ENCODE measurements around the gene PXK. TPM values are rescaled to one million over a fixed set of nuclear protein-coding genes. Genes with fewer than 3 reads are reported as not detected.
"Not testable (repeated sequence)": the region's sequence is repeated elsewhere in the genome, so short reads cannot be mapped to it uniquely, and the experiment has no call there.

PXK gene
- total and polyA plus RNA-seq, 2 donors = 12.5 to 13.6 TPM

DNA sequence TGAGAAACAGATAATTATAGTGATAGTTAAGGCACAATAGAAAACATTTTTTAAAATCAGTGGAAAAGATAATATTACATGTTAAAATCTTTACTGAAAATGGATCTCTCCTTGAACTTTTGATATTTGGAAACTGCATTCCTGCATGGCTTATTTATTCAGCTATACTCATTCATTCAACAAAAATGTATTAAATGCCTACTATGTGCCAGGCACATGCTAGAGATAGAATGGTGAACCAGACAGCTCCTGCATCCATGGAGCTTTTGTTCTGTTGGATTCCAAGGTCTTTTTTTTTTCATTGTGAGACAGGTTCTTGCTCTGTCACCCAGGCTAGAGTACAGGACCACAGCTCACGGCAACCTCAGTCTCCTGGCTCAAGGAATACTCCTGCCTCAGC lies 4.5 kb downstream of the PXK start:
- peaks cover 0 to 1% of the 10 kb centered on the region in 2 donors for H3K9me3 ChIP-seq (ENCODE audit: control insufficient read depth in 2 of 2, insufficient read depth in 1 of 2, low read length in 1 of 2)
- no peak overlapping the region for H3K4me3 ChIP-seq (ENCODE audit: low read length in 2 of 2)
- H3K36me3 ChIP-seq (ENCODE audit: control insufficient read depth in 2 of 2, insufficient read depth in 2 of 2, low read length in 1 of 2) = peaks cover 0 to 5% of the 10 kb centered on the region in 2 donors
- H3K27me3 ChIP-seq (ENCODE audit: control insufficient read depth in 2 of 2, insufficient read depth in 1 of 2, low read length in 1 of 2) = no peaks in the 10 kb centered on the region
- peaks cover 4 to 16% of the 10 kb centered on the region in 2 donors for H3K4me1 ChIP-seq (ENCODE audit: control insufficient read depth in 2 of 2, insufficient read depth in 2 of 2, low read length in 2 of 2)
- H3K27ac ChIP-seq (ENCODE audit: low read depth in 1 of 2, low read length in 1 of 2) = no peak overlapping the region
- 100% methylated on average over 1 of the region's 1 CpG for WGBS
- DNase-seq (ENCODE audit: low read depth in 6 of 9, low spot score in 9 of 9) = no peak

DNA sequence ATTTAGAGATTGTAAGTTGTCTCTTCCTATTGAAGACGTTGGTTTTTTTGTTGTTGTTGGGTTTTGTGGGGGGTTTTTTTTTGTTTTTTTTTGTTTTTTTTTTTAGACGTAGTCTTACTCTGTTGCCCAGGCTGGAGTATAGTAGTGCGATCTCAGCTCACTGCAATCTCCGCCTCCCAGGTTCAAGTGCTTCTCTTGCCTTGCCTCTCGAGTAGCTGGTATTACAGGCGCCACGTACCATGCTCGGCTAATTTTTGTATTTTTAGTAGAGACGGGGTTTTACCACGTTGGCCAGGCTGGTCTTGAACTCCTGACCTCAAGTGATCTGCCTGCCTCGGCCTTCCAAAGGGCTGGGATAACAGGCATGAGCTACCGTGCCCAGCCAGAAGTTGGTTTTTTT lies 6.5 kb downstream of the PXK start:
- H3K36me3 ChIP-seq (ENCODE audit: control insufficient read depth in 2 of 2, insufficient read depth in 2 of 2, low read length in 1 of 2); H3K27me3 ChIP-seq (ENCODE audit: control insufficient read depth in 2 of 2, insufficient read depth in 1 of 2, low read length in 1 of 2); H3K4me3 ChIP-seq (ENCODE audit: low read length in 2 of 2); DNase-seq (ENCODE audit: low read depth in 6 of 9, low spot score in 9 of 9); H3K9me3 ChIP-seq (ENCODE audit: control insufficient read depth in 2 of 2, insufficient read depth in 1 of 2, low read length in 1 of 2); H3K4me1 ChIP-seq (ENCODE audit: control insufficient read depth in 2 of 2, insufficient read depth in 2 of 2, low read length in 2 of 2); H3K27ac ChIP-seq (ENCODE audit: low read depth in 1 of 2, low read length in 1 of 2): not testable (repeated sequence)
- WGBS = 96% methylated on average over 12 of the region's 12 CpGs

DNA sequence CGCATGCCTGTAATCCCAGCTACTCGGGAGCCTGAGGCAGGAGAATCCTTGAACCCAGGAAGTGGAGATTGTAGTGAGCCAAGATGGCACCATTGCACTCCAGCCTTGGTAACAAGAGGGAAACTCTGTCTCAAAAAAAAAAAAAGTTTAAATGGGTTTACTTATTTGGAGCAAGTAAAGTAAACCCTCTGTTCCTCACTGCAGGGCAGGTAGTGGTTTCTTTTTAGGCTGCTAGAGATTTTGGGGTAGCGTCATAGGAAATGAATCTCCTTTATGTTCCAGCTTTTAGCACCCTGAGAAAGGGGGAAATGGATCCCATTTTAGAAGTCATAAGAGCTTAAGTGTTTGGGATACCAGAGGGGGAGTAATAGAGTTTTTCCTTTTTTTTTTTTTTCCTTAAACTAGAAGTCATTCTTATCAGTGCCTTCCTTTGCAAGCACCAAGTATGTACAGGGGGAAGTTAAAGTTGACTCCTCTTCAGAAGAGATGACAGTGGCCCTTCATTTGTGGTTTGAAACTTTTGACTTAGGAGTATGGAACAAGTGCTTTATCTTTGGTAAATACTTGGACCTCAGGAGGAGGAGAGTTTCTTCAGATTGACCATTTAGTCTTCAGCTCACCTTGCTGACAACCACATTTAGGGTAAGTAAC lies 8.0 kb downstream of the PXK start:
- Histone ChIP-seq H3K4me3 (ENCODE audit: low read length in 2 of 2) (no peak overlapping the region), H3K4me1 (ENCODE audit: control insufficient read depth in 2 of 2, insufficient read depth in 2 of 2, low read length in 2 of 2) (peaks cover 0 to under 1% of the 10 kb centered on the region in 2 donors), H3K27ac (ENCODE audit: low read depth in 1 of 2, low read length in 1 of 2) (no peak overlapping the region), H3K9me3 (ENCODE audit: control insufficient read depth in 2 of 2, insufficient read depth in 1 of 2, low read length in 1 of 2) (no peaks in the 10 kb centered on the region), H3K27me3 (ENCODE audit: control insufficient read depth in 2 of 2, insufficient read depth in 1 of 2, low read length in 1 of 2) (no peaks in the 10 kb centered on the region), H3K36me3 (ENCODE audit: control insufficient read depth in 2 of 2, insufficient read depth in 2 of 2, low read length in 1 of 2) (peaks cover 0 to 5% of the 10 kb centered on the region in 2 donors)
- 96% methylated on average over 3 of the region's 3 CpGs for WGBS
- DNase-seq (ENCODE audit: low read depth in 6 of 9, low spot score in 9 of 9) = no peak

DNA sequence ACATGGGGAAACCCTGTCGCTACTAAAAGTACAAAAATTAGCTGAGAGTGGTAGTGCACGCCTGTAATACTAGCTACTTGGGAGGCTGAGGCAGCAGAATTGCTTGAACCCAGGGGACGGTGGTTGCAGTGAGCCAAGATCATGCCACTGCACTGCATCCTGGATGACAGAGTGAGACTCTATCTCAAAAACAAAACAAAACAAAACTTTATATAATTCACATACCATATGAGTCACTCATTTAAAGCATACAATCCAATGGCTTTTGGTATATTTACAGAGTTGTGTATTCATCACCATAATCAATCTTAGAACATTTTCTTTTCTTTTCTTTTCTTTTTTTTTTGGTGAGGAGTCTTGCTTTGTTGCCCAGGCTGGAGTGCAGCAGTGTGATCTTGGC lies 8.7 kb downstream of the PXK start:
- no peak for DNase-seq (ENCODE audit: low read depth in 6 of 9, low spot score in 9 of 9)
- Histone ChIP-seq H3K4me3 (ENCODE audit: low read length in 2 of 2) (no peak overlapping the region), H3K36me3 (ENCODE audit: control insufficient read depth in 2 of 2, insufficient read depth in 2 of 2, low read length in 1 of 2) (peaks cover 0 to 5% of the 10 kb centered on the region in 2 donors), H3K27me3 (ENCODE audit: control insufficient read depth in 2 of 2, insufficient read depth in 1 of 2, low read length in 1 of 2) (no peaks in the 10 kb centered on the region), H3K9me3 (ENCODE audit: control insufficient read depth in 2 of 2, insufficient read depth in 1 of 2, low read length in 1 of 2) (no peaks in the 10 kb centered on the region), H3K4me1 (ENCODE audit: control insufficient read depth in 2 of 2, insufficient read depth in 2 of 2, low read length in 2 of 2) (no peaks in the 10 kb centered on the region), H3K27ac (ENCODE audit: low read depth in 1 of 2, low read length in 1 of 2) (no peak overlapping the region)
- 96% methylated on average over 3 of the region's 3 CpGs for WGBS

DNA sequence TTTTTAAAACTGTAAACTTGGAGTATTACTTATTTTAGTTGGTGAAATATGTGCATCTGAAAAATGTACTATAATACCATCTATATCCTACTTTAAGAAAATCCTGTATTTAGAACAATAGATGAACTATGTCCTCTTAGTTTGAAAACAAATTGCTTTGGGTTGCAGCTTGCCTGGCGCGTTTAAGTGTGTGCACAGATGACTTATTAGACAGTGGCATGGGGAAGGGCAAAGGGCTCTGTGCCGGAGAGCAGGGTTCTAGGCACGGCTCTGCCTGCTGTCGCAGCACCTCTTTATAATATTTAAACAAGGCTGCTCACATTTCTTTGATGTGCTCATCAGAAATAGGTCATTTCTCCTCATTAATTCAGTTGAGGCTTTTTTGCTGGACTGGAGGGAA lies 10.0 kb downstream of the PXK start:
- no peak overlapping the region for H3K27ac ChIP-seq (ENCODE audit: low read depth in 1 of 2, low read length in 1 of 2)
- no peaks in the 10 kb centered on the region for H3K9me3 ChIP-seq (ENCODE audit: control insufficient read depth in 2 of 2, insufficient read depth in 1 of 2, low read length in 1 of 2)
- H3K36me3 ChIP-seq (ENCODE audit: control insufficient read depth in 2 of 2, insufficient read depth in 2 of 2, low read length in 1 of 2) = peaks cover 0 to 5% of the 10 kb centered on the region in 2 donors
- WGBS = 98% methylated on average over 5 of the region's 5 CpGs
- H3K27me3 ChIP-seq (ENCODE audit: control insufficient read depth in 2 of 2, insufficient read depth in 1 of 2, low read length in 1 of 2) = no peaks in the 10 kb centered on the region
- DNase-seq (ENCODE audit: low read depth in 6 of 9, low spot score in 9 of 9) = no peak
- no peaks in the 10 kb centered on the region for H3K4me1 ChIP-seq (ENCODE audit: control insufficient read depth in 2 of 2, insufficient read depth in 2 of 2, low read length in 2 of 2)
- H3K4me3 ChIP-seq (ENCODE audit: low read length in 2 of 2) = no peak overlapping the region

DNA sequence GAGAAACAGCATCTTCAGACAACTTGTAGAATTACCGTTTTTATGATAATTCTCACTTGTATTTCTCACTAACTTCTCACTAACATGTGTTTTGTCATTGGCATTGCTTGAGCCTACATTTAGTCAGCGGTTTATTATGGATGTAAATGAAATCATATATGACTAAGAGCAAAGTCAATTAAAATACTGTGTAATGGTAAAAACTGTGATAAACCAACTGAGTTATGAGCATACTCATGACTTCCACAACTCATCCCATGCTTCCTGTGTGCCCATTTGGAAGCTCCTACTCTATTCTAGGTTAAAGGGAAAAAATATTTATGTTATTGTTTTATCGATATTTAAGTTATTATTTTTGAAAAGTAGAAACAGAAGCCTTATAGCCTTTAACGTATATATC lies 12.8 kb downstream of the PXK start:
- over 99% methylated on average over 4 of the region's 4 CpGs for WGBS
- Histone ChIP-seq H3K27ac (ENCODE audit: low read depth in 1 of 2, low read length in 1 of 2) (no peak overlapping the region), H3K4me1 (ENCODE audit: control insufficient read depth in 2 of 2, insufficient read depth in 2 of 2, low read length in 2 of 2) (peaks cover 0 to 10% of the 10 kb centered on the region in 2 donors)

DNA sequence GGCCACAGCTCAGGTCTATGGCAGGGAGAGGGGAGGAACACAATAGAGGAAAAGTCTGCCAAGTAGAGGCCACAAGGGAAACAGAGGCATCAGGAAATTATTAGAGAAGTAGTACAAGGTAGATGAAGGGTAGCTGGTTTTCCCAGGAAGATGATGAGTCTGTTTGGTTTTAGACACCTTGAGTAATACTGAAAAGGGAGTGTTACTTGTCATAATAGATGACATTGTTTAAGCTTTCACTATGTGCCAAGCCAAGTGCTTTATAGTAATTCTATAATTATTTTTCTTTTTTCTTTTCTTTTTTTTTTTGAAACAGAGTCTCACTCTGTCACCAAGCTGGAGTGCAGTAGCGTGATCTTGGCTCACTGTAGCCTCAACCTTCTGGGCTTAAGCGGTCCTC lies 13.7 kb downstream of the PXK start:
- Histone ChIP-seq H3K27me3 (ENCODE audit: control insufficient read depth in 2 of 2, insufficient read depth in 1 of 2, low read length in 1 of 2) (no peaks in the 10 kb centered on the region), H3K27ac (ENCODE audit: low read depth in 1 of 2, low read length in 1 of 2) (no peak overlapping the region), H3K9me3 (ENCODE audit: control insufficient read depth in 2 of 2, insufficient read depth in 1 of 2, low read length in 1 of 2) (no peaks in the 10 kb centered on the region), H3K4me1 (ENCODE audit: control insufficient read depth in 2 of 2, insufficient read depth in 2 of 2, low read length in 2 of 2) (peaks cover 0 to 17% of the 10 kb centered on the region in 2 donors), H3K36me3 (ENCODE audit: control insufficient read depth in 2 of 2, insufficient read depth in 2 of 2, low read length in 1 of 2) (no peaks in the 10 kb centered on the region), H3K4me3 (ENCODE audit: low read length in 2 of 2) (no peak overlapping the region)
- DNase-seq (ENCODE audit: low read depth in 6 of 9, low spot score in 9 of 9) = no peak
- WGBS = 97% methylated on average over 2 of the region's 2 CpGs

More for the DNA sequence above, 12.8 kb downstream of the PXK start:
- H3K9me3 ChIP-seq (ENCODE audit: control insufficient read depth in 2 of 2, insufficient read depth in 1 of 2, low read length in 1 of 2) = no peaks in the 10 kb centered on the region
- H3K4me3 ChIP-seq (ENCODE audit: low read length in 2 of 2) = no peak overlapping the region
- no peaks in the 10 kb centered on the region for H3K27me3 ChIP-seq (ENCODE audit: control insufficient read depth in 2 of 2, insufficient read depth in 1 of 2, low read length in 1 of 2)
- no peak for DNase-seq (ENCODE audit: low read depth in 6 of 9, low spot score in 9 of 9)
- peaks cover 0 to 5% of the 10 kb centered on the region in 2 donors for H3K36me3 ChIP-seq (ENCODE audit: control insufficient read depth in 2 of 2, insufficient read depth in 2 of 2, low read length in 1 of 2)

DNA sequence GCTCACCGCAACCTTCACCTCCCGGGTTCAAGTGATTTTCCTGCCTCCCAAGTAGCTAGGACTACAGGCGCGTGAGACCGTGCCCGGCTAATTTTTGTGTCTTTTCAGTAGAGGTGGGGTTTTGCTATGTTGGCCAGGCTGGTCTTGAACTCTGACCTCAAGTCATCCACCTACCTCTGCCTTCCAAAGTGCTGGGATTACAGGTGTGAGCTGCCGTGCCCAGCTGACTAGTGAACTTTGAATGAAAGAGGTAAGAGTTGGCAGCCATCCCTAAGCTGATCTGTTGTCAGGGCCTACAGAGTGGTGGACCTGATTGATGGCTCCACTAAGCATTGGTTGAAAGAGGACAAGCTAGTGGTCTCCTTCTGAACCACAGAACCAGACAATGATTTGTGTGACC lies 15.3 kb downstream of the PXK start:
- Histone ChIP-seq H3K4me3 (ENCODE audit: low read length in 2 of 2) (no peak overlapping the region), H3K4me1 (ENCODE audit: control insufficient read depth in 2 of 2, insufficient read depth in 2 of 2, low read length in 2 of 2) (peaks cover 2 to 22% of the 10 kb centered on the region in 2 donors), H3K36me3 (ENCODE audit: control insufficient read depth in 2 of 2, insufficient read depth in 2 of 2, low read length in 1 of 2) (peaks cover 0 to 2% of the 10 kb centered on the region in 2 donors), H3K27ac (ENCODE audit: low read depth in 1 of 2, low read length in 1 of 2) (no peak overlapping the region), H3K27me3 (ENCODE audit: control insufficient read depth in 2 of 2, insufficient read depth in 1 of 2, low read length in 1 of 2) (no peaks in the 10 kb centered on the region), H3K9me3 (ENCODE audit: control insufficient read depth in 2 of 2, insufficient read depth in 1 of 2, low read length in 1 of 2) (no peaks in the 10 kb centered on the region)
- DNase-seq (ENCODE audit: low read depth in 6 of 9, low spot score in 9 of 9) = no peak
- WGBS = 96% methylated on average over 7 of the region's 7 CpGs

DNA sequence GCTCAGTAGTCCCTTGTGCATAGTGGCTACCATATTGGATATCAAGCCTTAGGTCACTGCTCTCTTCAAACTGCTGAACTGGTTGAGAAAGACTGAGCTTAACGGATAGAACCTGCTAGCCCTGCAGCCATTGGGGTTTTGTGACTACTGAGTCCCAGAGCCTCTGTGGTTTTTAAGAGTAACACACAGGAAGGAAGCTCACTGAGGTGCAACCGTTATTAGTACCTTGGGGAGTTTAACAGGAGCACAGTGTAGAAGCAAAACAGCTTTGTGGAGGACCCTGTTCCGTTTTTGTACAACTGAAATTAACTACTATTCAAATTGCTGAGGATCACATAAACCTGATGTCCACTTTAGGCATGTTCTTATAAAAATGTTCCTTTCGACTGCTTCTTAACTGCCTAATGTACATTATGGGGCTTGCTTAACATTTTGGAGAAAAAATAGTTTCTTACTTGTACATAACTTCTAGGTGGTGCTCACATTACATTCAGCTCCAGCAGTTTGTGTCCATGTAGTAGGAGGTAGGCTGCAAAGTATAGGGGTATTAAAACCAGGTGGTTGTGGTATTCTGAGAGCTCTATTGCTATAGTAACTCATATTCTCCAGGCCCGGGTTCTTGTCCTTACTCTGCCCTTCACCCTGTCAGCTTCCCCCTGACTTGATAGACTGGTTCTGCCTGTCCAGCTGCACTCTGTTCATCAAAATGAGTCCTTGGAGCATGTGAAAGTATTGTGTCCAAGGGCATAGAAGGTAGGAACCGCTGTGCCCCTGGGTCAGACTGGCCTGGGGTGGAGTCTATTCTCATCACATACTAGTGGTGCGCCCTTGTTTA lies 17.3 kb downstream of the PXK start:
- peaks cover 0 to 2% of the 10 kb centered on the region in 2 donors for H3K36me3 ChIP-seq (ENCODE audit: control insufficient read depth in 2 of 2, insufficient read depth in 2 of 2, low read length in 1 of 2)
- no peaks in the 10 kb centered on the region for H3K9me3 ChIP-seq (ENCODE audit: control insufficient read depth in 2 of 2, insufficient read depth in 1 of 2, low read length in 1 of 2)
- peak overlapping the region in 1 of 2 donors; percentile 38 for H3K27ac ChIP-seq (ENCODE audit: low read depth in 1 of 2, low read length in 1 of 2)
- peaks cover 2 to 32% of the 10 kb centered on the region in 2 donors for H3K4me1 ChIP-seq (ENCODE audit: control insufficient read depth in 2 of 2, insufficient read depth in 2 of 2, low read length in 2 of 2)
- H3K4me3 ChIP-seq (ENCODE audit: low read length in 2 of 2) = no peak overlapping the region
- DNase-seq (ENCODE audit: low read depth in 6 of 9, low spot score in 9 of 9) = peak in 1 of 9 donors; percentile 42
- H3K27me3 ChIP-seq (ENCODE audit: control insufficient read depth in 2 of 2, insufficient read depth in 1 of 2, low read length in 1 of 2) = no peaks in the 10 kb centered on the region
- WGBS = 62% methylated on average over 7 of the region's 7 CpGs

All from thymus (tissue), 11 donors.